Esophagus squamous epithelium (tissue), 4 donors: ENCODE measurements around the gene FBXW2.

Experiments
- CTCF ChIP-seq, 6 experiments: fragments of 450-650 bp in 4 of 6; fragments of 200-600 bp in 2 of 6; sonication (generic) in 2 of 6; IDR thresholded peaks; one replicate each; pipeline ENCODE4 v1.5.1; 2016 to 2019; ENCODE audit warnings: antibody characterized with exemption in 6 of 6, mild to moderate bottlenecking in 4 of 6, moderate library complexity in 4 of 6
- POLR2A ChIP-seq, 4 donors: fragments of 450-650 bp; IDR thresholded peaks; one replicate each; pipeline ENCODE4 v1.6.1; 2017; ENCODE audit warnings: antibody characterized with exemption in 4 of 4, mild to moderate bottlenecking in 4 of 4, moderate library complexity in 3 of 4

DNA sequence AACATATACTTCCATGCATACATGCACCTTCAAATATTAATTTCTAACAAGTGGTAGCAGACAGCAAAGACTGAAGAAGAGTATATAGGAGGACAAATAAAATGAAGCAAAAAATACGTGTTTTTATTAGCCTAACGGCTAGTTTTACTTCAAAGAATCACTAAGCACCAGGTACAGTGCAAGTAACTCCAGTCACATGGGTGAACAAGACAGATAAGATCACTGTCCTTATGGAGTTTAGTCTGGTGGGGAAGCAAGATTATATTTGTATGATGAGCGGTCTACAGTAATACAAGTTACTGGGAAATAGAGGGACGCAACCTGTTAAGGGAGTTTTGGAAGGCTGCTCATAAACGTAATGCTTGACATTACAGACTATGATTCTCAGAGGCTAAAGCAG lies 16.0 kb downstream of the FBXW2 start:
- no peak for TF ChIP-seq POLR2A (IDR thresholded peaks at IDR 0.05)
- no peak for TF ChIP-seq CTCF (IDR thresholded peaks at IDR 0.05)
